ENCODE results near the gene GRAMD2B.

The GRAMD2B gene

DNA sequence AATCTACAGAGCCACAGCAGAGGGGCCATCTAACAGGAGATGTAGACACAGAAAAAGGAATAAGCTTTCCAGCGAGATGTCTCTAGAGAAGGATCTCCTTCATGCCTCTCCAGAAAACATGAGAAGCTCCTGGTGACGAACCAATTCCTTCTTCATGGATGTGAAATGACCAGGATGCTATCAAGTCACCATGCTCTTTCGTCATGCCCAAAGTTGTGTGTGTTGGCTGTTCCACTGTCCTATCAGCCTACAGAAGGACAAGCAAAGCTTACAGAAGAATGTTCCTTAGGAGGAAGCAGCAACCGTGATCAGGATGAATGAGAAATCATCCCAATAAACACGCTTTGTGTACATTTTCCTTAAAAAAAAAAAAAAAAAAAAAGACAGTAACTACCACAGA lies 117.4 kb downstream of the GRAMD2B start:
- Mint-ChIP-seq H3K4me1 (no peaks in the 10 kb centered on the region), H3K27me3 (no peaks in the 10 kb centered on the region), H3K27ac (no peak overlapping the region), H3K9me3 (no peaks in the 10 kb centered on the region), H3K4me3 (no peak overlapping the region)
- ATAC-seq (no peak), DNase-seq (no peak)

DNA sequence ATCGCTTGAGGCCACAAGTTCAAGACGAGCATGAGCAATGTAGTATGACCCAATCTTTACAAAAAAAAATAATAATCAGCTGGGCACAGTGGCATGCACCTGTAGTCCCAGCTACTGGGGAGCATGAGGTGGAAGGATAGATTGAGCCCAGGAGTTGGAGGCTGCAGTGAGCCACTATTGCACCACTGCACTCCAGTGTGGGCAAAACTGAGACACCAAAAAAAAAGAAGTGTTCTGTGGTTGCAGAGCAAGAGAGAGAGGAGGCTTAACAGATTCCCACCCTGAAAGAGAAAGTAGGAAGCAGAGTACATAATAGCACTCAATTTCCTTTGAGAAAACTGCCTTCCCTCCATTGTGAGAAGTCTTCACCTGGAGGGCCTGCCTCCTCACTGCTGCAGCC lies 119.2 kb downstream of the GRAMD2B start:
- ATAC-seq (no peak), DNase-seq (no peak)
- Mint-ChIP-seq H3K27ac (no peak overlapping the region), H3K27me3 (no peaks in the 10 kb centered on the region), H3K4me3 (no peak overlapping the region), H3K4me1 (no peaks in the 10 kb centered on the region), H3K9me3 (no peaks in the 10 kb centered on the region)

DNA sequence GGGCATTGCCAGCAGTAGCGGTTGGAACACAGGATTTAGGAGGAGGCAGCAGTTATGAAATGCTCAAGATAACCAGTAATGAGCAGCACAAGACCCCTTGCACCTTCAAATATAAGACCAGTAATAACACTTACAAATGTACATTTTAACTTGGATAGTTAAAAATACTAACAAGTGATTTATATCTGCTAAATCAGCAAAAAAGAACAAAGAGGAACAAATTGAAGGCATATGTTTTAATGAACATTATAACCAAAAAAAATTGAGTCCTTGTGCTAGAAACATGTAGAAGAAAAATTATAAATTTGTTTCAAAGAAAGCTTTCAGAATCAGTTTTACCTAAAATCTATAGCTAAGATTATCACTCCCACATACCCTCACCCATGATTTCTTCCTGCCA lies 119.8 kb downstream of the GRAMD2B start:
- Mint-ChIP-seq H3K27me3 (no peaks in the 10 kb centered on the region), H3K4me1 (no peaks in the 10 kb centered on the region), H3K4me3 (no peak overlapping the region), H3K27ac (no peak overlapping the region), H3K9me3 (no peaks in the 10 kb centered on the region)
- DNase-seq, result no peak
- ATAC-seq, result no peak

DNA sequence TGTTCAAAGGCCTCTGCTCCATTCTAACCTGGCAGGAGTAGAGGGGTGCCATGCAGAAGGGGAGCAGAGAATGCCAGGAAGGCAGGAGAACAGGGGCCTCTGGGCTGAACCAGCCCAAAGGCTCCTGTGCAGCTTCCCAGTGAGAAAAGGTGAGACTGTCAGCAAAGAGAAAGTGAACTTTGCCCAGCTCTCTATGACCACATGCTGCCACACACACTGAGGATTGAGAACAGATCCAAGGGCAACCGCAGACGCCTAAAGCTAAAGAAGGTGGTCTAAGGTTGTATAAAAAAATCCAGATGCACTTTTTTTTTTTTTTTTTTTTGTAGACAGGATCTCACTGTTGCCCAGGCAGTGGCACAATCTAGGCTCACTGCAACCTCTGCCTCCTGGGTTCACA lies 120.5 kb downstream of the GRAMD2B start:
- Mint-ChIP-seq H3K27me3 (no peaks in the 10 kb centered on the region), H3K4me1 (no peaks in the 10 kb centered on the region), H3K27ac (no peak overlapping the region), H3K4me3 (no peak overlapping the region), H3K9me3 (no peaks in the 10 kb centered on the region)
- ATAC-seq (no peak), DNase-seq (no peak)

Measured in stimulated activated naive CD8-positive, alpha-beta T cell treated with anti-CD3 and anti-CD28 coated beads, Interleukin-15, amount 100 ng/mL, for 72 hours (primary cell).